Left lung (tissue), 10 donors: Measurements from ENCODE around the gene PLEKHJ1. TPM values are rescaled to one million over a fixed set of nuclear protein-coding genes. Genes with fewer than 3 reads are reported as not detected.
A peak's percentile ranks its signal among the peaks of the same experiment; 100 is the strongest.

Experiments used
- ATAC-seq: fragments of 200-7000 bp; cut with Tn5 transposase; one replicate; pipeline ENCODE4 v1.9.1; 2020; ENCODE audit warnings: moderate library complexity
- DNase-seq, 4 donors: peaks; one replicate each; pipeline ENCODE4 v3.0.0-alpha.2; 2013 to 2020
- H3K27ac ChIP-seq, 2 donors: fragments of 200-600 bp; sonication (generic) in 1 of 2; one replicate each; pipeline versions ENCODE4 v1.5.0 to v1.8.0; 2020 to 2021
- H3K27me3 ChIP-seq, 2 donors: fragments of 200-600 bp; sonication (generic) in 1 of 2; one replicate each; pipeline versions ENCODE4 v1.5.0 to v1.8.0; 2020 to 2021
- H3K36me3 ChIP-seq, 2 donors: fragments of 200-600 bp; sonication (generic) in 1 of 2; one replicate each; pipeline versions ENCODE4 v1.5.0 to v1.8.0; 2020 to 2021
- H3K4me1 ChIP-seq, 2 donors: fragments of 200-600 bp; one replicate each; pipeline ENCODE4 v1.8.0; 2021
- H3K4me3 ChIP-seq, 2 donors: fragments of 200-600 bp; sonication (generic) in 1 of 2; one replicate each; pipeline versions ENCODE4 v1.5.0 to v1.8.0; 2020 to 2021; ENCODE audit warnings: mild to moderate bottlenecking in 1 of 2
- H3K9me3 ChIP-seq, 2 donors: fragments of 200-600 bp; sonication (generic) in 1 of 2; one replicate each; pipeline versions ENCODE4 v1.5.0 to v1.8.0; 2020 to 2021
- CTCF ChIP-seq, 2 donors: fragments of 200-600 bp; sonication (generic) in 1 of 2; IDR thresholded peaks; one replicate each; pipeline versions ENCODE4 v1.5.0 to v1.8.0; 2021; ENCODE audit warnings: antibody characterized with exemption in 2 of 2
- intact Hi-C, 2 donors: fragments of 100-400 bp; cut with DNase I; formaldehyde crosslinking; loops; one replicate each; pipeline versions ENCODE4 v1.11.2 to v1.14.2; 2022
- polyA plus RNA-seq, 6 donors: library from polyadenylated mRNA; unstranded; fragments of 120-200 nt; gene quantifications; one replicate each; pipeline ENCODE4 v1.2.1, GENCODE V29; 2013; ENCODE audit not compliant: insufficient read length in 6 of 6
- total RNA-seq, 2 donors: library from RNA; stranded (reverse); fragmentation: NEBNext Ultra II Directional; extraction: Animal tissue kit (Norgen Biotek cat#: 25700); gene quantifications; one replicate each; pipeline ENCODE4 v1.2.1, GENCODE V29; 2021
- donor health status: DM: no; HTN: yes; CAD: no.
- donor health status: DM: no; HTN: no; CAD: no.

Gene PLEKHJ1
- total and polyA plus RNA-seq, 8 donors: 44.0 to 74.4 (median 56.5) TPM

- no peaks in the 10 kb centered on the region for H3K27me3 ChIP-seq
- no peak for TF ChIP-seq CTCF (IDR thresholded peaks at IDR 0.05)
- H3K9me3 ChIP-seq: no peaks in the 10 kb centered on the region
- H3K27ac ChIP-seq: no peak overlapping the region
- peak in 1 of 4 donors; percentile 41 for DNase-seq
- intact Hi-C loops: no loop called here
- peaks cover 0 to 13% of the 10 kb centered on the region in 2 donors for H3K4me1 ChIP-seq
- no peak overlapping the region for H3K4me3 ChIP-seq
- ATAC-seq: no peak
- H3K36me3 ChIP-seq: peaks cover 0 to 100% of the 10 kb centered on the region in 2 donors
Observed at GRCh38 chr19:2213799-2214198, 22.3 kb downstream of the PLEKHJ1 start.

- no peaks in the 10 kb centered on the region for H3K9me3 ChIP-seq
- no peaks in the 10 kb centered on the region for H3K27me3 ChIP-seq
- H3K4me3 ChIP-seq: no peak overlapping the region
- ATAC-seq (peak; percentile 86), DNase-seq (peak in 1 of 4 donors; percentile 59)
- intact Hi-C loops: no loop called here
- H3K27ac ChIP-seq: peak overlapping the region in 1 of 2 donors; percentile 11
- peaks cover 0 to 20% of the 10 kb centered on the region in 2 donors for H3K4me1 ChIP-seq
- peaks cover 0 to 100% of the 10 kb centered on the region in 2 donors for H3K36me3 ChIP-seq
- no peak for TF ChIP-seq CTCF (IDR thresholded peaks at IDR 0.05)
Observed at GRCh38 chr19:2212861-2213711, 23.0 kb downstream of the PLEKHJ1 start.

GRCh38 chr19:2210987-2211740 lies 25.0 kb downstream of the PLEKHJ1 start:
- no peaks in the 10 kb centered on the region for H3K9me3 ChIP-seq
- peaks cover 0 to 100% of the 10 kb centered on the region in 2 donors for H3K36me3 ChIP-seq
- DNase-seq (no peak), ATAC-seq (no peak)
- no peak for TF ChIP-seq CTCF (IDR thresholded peaks at IDR 0.05)
- H3K27ac ChIP-seq: no peak overlapping the region
- intact Hi-C loops: no loop called here
- H3K4me3 ChIP-seq: no peak overlapping the region
- peaks cover 0 to 22% of the 10 kb centered on the region in 2 donors for H3K4me1 ChIP-seq
- no peaks in the 10 kb centered on the region for H3K27me3 ChIP-seq

- intact Hi-C loops: no loop called here
- Histone ChIP-seq H3K4me1 (peaks cover 0 to 22% of the 10 kb centered on the region in 2 donors), H3K36me3 (peaks cover 0 to 100% of the 10 kb centered on the region in 2 donors), H3K27ac (no peak overlapping the region), H3K9me3 (no peaks in the 10 kb centered on the region), H3K4me3 (no peak overlapping the region), H3K27me3 (no peaks in the 10 kb centered on the region)
- no peak for ATAC-seq
- TF ChIP-seq CTCF (IDR thresholded peaks at IDR 0.05): no peak
- DNase-seq: no peak
Observed at GRCh38 chr19:2210206-2210605, 25.9 kb downstream of the PLEKHJ1 start.

GRCh38 chr19:2209408-2209807 lies 26.7 kb downstream of the PLEKHJ1 start:
- peaks cover 0 to 97% of the 10 kb centered on the region in 2 donors for H3K36me3 ChIP-seq
- no peak for TF ChIP-seq CTCF (IDR thresholded peaks at IDR 0.05)
- no peaks in the 10 kb centered on the region for H3K9me3 ChIP-seq
- no peak overlapping the region for H3K27ac ChIP-seq
- H3K27me3 ChIP-seq: no peaks in the 10 kb centered on the region
- no peak overlapping the region for H3K4me3 ChIP-seq
- no peak for DNase-seq
- ATAC-seq: no peak
- peaks cover 0 to 22% of the 10 kb centered on the region in 2 donors for H3K4me1 ChIP-seq
- intact Hi-C loops: no loop called here
